ENCODE measurements around the gene ZNF335. TPM values are rescaled to one million over a fixed set of nuclear protein-coding genes. Genes with fewer than 3 reads are reported as not detected.

ZNF335 gene
- total RNA-seq, 3 donors from 2014 or later (not counting 1 experiment from before 2014, with no cell fraction given) = 101 to 119 (median 102) TPM

DNA sequence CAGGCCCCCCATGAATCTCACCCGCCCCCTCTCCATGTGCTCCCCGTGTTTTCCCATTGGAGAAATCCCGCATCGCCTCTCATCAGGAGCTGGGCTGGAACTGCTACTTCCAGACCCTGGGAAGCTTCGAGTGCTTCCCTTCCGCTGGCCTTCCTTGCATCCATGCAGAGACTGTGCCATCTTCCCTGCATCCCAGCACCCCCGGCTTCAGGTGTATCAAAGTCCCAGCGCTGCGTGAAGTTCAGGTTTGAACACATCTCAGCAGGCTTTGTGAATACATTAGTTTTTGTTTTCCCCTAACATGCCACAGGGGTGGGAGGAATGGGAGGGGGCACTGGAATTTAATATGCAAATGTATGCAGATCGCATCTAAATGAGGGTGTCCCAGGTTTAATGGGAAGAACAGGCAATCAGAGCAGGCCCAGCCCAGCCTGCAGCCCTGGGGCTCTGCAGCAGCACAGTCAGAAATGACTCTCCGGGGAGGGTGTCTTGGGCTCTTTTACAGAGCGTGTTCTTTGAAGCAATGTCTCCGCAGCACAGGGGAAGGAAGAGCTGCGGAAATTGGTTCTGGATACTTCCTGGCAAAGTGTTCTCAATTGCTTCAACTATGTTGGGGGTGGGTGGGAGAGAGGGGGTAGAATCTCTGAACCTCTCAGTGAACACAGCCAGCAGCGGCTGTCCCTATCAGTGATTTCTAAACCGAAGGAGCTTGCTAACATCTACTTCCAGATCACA, 28.4 kb upstream of the ZNF335 start:
- no peak overlapping the region for H3K4me3 ChIP-seq (ENCODE audit: low read length)
- no peaks in the 10 kb centered on the region for H3K27me3 ChIP-seq (ENCODE audit: control insufficient read depth, insufficient read depth, low read length)
- Mint-ChIP-seq H3K4me1 (peaks cover 33 to 36% of the 10 kb centered on the region in 2 donors), H3K36me3 (no peaks in the 10 kb centered on the region), H3K4me3 (no peak overlapping the region), H3K27me3 (ENCODE audit: low read depth in 2 of 2) (peaks cover 10 to 19% of the 10 kb centered on the region in 2 donors), H3K27ac (no peak overlapping the region), H3K9me3 (no peaks in the 10 kb centered on the region)
- H3K9me3 ChIP-seq (ENCODE audit: control insufficient read depth, insufficient read depth, low read length) = no peaks in the 10 kb centered on the region
- H3K4me1 ChIP-seq (ENCODE audit: control insufficient read depth, insufficient read depth, low read length) = peaks cover 52% of the 10 kb centered on the region
- no peak overlapping the region for H3K27ac ChIP-seq (ENCODE audit: low read length)
- 56% methylated on average over 16 of the region's 16 CpGs for WGBS (ENCODE audit: insufficient coverage)
- DNase-seq = peak in 1 of 2 donors; percentile 51
- ATAC-seq = no peak
- TF ChIP-seq CTCF (IDR thresholded peaks at IDR 0.05) = no peak
- H3K36me3 ChIP-seq (ENCODE audit: control insufficient read depth, insufficient read depth, low read length) = no peaks in the 10 kb centered on the region
- intact Hi-C loops (cut with micrococcal nuclease) = no loop called here

- Histone ChIP-seq H3K36me3 (ENCODE audit: control insufficient read depth, insufficient read depth, low read length) (no peaks in the 10 kb centered on the region), H3K4me3 (ENCODE audit: low read length) (no peak overlapping the region), H3K27me3 (ENCODE audit: control insufficient read depth, insufficient read depth, low read length) (no peaks in the 10 kb centered on the region), H3K27ac (ENCODE audit: low read length) (no peak overlapping the region), H3K9me3 (ENCODE audit: control insufficient read depth, insufficient read depth, low read length) (no peaks in the 10 kb centered on the region), H3K4me1 (ENCODE audit: control insufficient read depth, insufficient read depth, low read length) (peaks cover 45% of the 10 kb centered on the region)
- 93% methylated on average over 4 of the region's 4 CpGs for WGBS (ENCODE audit: insufficient coverage)
- peaks cover 10 to 19% of the 10 kb centered on the region in 2 donors for H3K27me3 Mint-ChIP-seq (ENCODE audit: low read depth in 2 of 2)
- DNase-seq (no peak), ATAC-seq (no peak)
- no peaks in the 10 kb centered on the region for H3K9me3 Mint-ChIP-seq
- H3K27ac Mint-ChIP-seq = no peak overlapping the region
- no peak overlapping the region for H3K4me3 Mint-ChIP-seq
- no peaks in the 10 kb centered on the region for H3K36me3 Mint-ChIP-seq
- H3K4me1 Mint-ChIP-seq = peaks cover 26 to 34% of the 10 kb centered on the region in 2 donors
- no peak for TF ChIP-seq CTCF (IDR thresholded peaks at IDR 0.05)
- intact Hi-C loops (cut with micrococcal nuclease) = no loop called here
Observed at GRCh38 chr20:45999557-46000261, 27.7 kb upstream of the ZNF335 start.

DNA sequence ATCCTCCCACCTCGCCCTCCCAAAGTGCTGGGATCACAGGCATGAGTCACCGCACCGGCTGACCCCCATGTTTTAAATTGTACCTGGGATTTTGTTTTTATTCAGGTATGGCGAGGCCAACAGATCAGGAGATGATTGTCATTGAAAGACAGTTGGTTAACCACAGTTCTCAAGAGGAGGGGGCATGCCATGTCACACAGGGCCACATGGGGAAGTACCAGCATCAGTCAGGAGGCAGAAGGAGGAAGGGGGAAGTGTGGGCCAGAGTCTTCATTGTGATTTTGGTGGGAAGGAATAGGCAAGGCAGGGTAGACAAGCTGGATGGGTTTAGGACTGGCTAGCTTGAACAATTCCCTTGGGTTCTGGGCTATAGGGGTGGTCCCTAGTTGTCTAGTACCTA, 26.8 kb upstream of the ZNF335 start:
- ATAC-seq (peak; percentile 49 to 76 (median 62)), DNase-seq (peak in 1 of 2 donors; percentile 68)
- H3K36me3 ChIP-seq (ENCODE audit: control insufficient read depth, insufficient read depth, low read length) = no peaks in the 10 kb centered on the region
- Mint-ChIP-seq H3K9me3 (no peaks in the 10 kb centered on the region), H3K4me3 (no peak overlapping the region), H3K4me1 (peaks cover 16 to 27% of the 10 kb centered on the region in 2 donors), H3K27ac (peak overlapping the region in 1 of 2 donors; percentile 74), H3K27me3 (ENCODE audit: low read depth in 2 of 2) (peaks cover 10 to 20% of the 10 kb centered on the region in 2 donors), H3K36me3 (no peaks in the 10 kb centered on the region)
- 39% methylated on average over 3 of the region's 4 CpGs for WGBS (ENCODE audit: insufficient coverage)
- TF ChIP-seq CTCF (IDR thresholded peaks at IDR 0.05) = no peak
- no peaks in the 10 kb centered on the region for H3K27me3 ChIP-seq (ENCODE audit: control insufficient read depth, insufficient read depth, low read length)
- no peak overlapping the region for H3K4me3 ChIP-seq (ENCODE audit: low read length)
- intact Hi-C loops (cut with micrococcal nuclease) = no loop called here
- H3K4me1 ChIP-seq (ENCODE audit: control insufficient read depth, insufficient read depth, low read length) = peaks cover 36% of the 10 kb centered on the region
- H3K9me3 ChIP-seq (ENCODE audit: control insufficient read depth, insufficient read depth, low read length) = no peaks in the 10 kb centered on the region
- H3K27ac ChIP-seq (ENCODE audit: low read length) = no peak overlapping the region

Data from natural killer cell (primary cell).